Hematopoietic multipotent progenitor cell treated with erythropoietin and hydrocortisone succinate and interleukin-3 and kit ligand, for 8 days (in vitro differentiated cells): Measurements from ENCODE around the gene ADCY2.

ENCODE experiments used
- DNase-seq: peaks from one replicate; pipeline ENCODE4 v3.0.0-alpha.2; 2015

ADCY2 gene

DNA sequence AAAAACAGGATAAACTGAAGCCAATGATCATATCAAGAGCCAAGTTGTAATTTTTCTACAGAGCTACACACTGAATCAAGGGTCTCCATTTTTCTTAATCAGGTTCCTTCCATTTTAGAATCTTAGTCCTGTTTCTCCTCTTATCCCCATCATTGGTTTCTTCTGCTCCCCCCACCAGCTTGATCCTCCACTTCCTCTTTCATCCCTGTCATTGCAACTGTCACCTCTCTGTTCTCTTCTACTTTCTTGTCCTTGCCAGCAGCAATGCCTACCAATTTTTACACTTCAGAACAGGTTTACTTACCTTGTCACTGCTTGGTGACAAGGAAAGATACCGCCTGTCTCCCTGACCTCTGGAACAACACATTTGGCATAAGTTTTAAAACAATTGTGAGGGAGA is 357.7 kb downstream of the ADCY2 start:
- DNase-seq = no peak

GRCh38 chr5:7754490-7754889 is 358.6 kb downstream of the ADCY2 start:
- no peak for DNase-seq

- peak; percentile 48 for DNase-seq
Measured at GRCh38 chr5:7754997-7755596, 359.2 kb downstream of the ADCY2 start.

GRCh38 chr5:7755958-7756357 is 360.0 kb downstream of the ADCY2 start:
- no peak for DNase-seq

DNA sequence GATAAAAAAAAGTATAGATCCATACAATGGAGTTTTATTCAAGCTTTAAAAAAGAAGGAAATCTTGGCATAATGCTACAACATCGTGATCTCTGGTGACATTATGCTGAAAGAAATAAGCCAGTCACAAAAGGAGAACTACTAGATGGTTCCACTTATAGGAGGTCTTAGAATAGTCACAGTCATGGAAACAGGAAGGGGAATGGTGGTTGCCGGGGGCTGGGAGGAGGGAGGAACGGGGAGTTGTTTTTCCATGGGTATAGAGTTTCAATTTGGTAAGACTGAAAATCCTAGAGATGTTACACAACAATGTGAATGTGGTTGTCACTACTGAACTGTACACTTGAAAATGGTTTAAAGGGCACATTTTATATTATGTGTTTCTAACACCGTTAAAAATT is 360.5 kb downstream of the ADCY2 start:
- DNase-seq = no peak

GRCh38 chr5:7759257-7759871 is 363.4 kb downstream of the ADCY2 start:
- no peak for DNase-seq

DNA sequence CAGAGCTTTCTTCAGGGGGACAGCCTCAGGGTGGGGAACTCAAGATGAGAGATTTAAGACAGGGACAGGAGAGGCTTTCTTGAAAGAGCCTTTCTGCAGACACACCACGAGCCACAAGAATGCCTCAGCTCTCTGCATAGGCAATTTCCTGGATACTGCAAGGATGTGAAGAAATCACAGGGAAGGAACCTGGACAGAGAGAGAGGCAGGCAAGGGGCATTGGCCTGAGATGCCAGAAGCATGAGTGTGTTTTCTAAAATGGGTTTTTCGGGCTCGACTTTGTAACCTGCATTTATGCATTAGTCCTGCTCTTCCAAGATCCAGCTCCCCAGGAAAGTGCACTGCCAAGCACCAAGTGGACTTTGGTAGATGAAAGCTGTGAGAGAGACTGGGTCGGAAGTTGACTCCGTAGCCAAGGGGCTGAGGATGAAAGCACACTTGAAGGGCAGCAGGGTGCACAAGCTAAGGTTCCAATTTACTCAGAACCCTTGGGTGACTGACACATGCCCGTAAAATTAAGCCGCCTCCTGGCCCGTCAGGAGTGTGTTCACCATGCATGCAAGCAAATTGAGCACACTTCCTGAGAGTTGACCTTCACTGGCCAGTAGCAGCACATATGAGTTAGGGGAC is 364.1 kb downstream of the ADCY2 start:
- DNase-seq = no peak

GRCh38 chr5:7762267-7762666 is 366.3 kb downstream of the ADCY2 start:
- DNase-seq = no peak

DNA sequence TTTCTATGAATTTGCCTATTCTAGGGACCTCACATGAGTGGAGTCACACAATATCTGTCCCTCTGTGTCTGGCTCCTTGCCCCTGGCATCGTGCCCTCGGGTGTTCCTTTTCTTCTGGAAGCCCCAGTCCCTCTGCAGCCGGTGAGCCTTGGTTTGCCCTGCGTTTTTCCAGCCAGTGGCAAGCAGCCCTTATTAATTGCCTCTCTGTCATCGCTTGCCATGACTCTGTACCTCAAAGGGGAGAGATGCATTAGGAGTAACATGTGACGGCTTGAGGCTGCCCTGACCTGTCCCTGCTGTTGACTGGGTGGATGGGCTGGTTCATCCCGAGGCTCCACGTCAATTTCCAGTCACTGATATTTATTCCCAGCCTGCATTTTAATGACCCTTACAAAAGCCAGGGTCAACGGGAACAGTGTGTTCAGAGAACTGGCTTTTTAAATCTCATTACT is 367.7 kb downstream of the ADCY2 start:
- DNase-seq = no peak

- no peak for DNase-seq
Measured at GRCh38 chr5:7764452-7764851, 368.5 kb downstream of the ADCY2 start.

DNA sequence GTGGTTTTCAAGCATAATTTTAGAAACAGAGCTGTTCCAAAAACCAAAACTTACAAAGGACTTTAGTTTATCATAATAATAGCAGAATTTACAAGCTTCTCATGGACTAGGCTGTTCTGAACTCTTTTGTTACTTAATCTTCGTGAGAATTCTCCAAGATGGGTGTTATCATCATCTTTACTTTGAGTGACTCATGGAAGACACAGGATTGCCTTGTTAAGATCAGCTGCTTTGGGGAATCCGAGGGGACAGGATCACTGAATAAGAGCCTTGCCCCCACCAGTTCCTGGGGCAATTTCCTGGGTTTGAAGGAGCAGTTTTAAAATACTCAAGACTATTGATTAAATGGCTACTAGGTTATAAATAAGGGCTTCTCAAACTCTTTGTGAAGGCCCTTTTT is 374.5 kb downstream of the ADCY2 start:
- DNase-seq = no peak

GRCh38 chr5:7772141-7772540 is 376.2 kb downstream of the ADCY2 start:
- no peak for DNase-seq

GRCh38 chr5:7773178-7773577 is 377.2 kb downstream of the ADCY2 start:
- no peak for DNase-seq

DNA sequence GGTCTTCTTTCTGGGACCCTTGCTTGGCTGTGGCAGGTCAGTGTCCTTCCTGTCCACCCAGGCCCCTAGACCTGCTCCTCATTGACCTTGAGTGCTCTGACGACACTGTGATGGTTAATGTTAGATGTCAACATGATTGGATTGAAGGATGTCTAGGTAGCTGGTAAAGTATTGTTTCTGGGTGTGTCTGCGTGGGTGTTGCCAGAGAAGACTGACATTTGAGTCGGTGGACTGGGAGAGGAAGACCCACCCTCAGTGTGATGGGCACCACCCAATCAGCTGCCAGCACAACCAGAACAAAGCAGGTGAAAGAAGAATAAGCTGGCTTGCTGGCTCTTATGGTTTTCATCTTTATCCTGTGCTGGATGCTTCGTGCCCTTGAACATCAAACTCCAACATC is 380.5 kb downstream of the ADCY2 start:
- no peak for DNase-seq

- no peak for DNase-seq
Measured at GRCh38 chr5:7779019-7780005, 383.4 kb downstream of the ADCY2 start.

DNA sequence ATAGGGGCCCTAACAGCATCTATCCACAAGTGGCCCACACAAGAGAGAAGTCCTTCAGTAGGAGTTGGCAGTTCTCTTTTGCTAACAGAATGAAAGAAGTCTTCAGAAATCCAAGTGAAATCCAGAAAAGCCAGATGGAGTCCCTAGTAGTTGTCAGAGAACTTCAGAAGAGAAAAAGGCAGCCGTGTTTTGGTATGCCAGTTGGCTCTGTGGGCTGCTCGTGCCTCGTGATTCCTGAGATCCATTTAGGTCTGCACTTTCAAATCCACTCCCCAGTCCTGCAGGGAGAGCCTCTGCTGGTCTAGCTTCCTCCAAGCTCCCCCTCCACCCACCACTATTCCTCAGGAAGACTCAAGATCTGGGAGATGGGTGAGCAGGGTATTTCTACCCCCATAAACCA is 386.0 kb downstream of the ADCY2 start:
- DNase-seq = no peak

DNA sequence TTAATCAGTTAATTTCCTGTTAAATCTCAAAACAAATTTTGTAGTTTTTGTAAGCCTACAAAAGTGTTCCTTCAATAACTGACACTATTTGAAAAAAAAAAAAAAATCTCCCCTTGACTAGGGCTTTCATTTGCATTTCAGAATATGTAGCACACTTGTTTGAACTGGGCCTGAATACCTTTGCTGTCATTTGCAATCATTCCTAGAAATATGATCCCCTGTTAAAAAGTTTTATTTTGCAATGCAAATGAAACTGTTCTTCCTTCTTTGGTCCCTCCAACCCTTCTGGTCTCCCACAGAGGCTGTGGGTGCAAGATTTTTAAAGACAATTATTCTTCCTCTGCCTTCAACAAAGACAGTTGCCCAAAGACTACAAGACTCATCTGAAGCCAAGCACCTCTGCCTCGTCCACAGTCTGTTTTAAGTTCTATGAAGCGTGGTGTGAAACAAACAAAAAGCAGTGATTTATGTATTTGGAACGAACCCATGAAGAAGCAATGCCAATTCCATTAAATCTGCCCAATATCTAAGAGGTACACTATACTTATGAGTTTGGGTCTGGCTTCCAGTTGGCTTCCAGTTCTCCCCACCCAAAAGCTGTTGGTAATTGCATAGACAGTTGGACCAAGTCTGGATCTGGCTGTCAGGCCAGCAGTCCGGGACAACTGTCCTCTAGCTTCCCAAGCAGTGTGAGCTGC is 388.9 kb downstream of the ADCY2 start:
- no peak for DNase-seq

GRCh38 chr5:7787770-7788169 is 391.8 kb downstream of the ADCY2 start:
- DNase-seq = no peak

- DNase-seq = no peak
Measured at GRCh38 chr5:7789567-7789966, 393.6 kb downstream of the ADCY2 start.

DNA sequence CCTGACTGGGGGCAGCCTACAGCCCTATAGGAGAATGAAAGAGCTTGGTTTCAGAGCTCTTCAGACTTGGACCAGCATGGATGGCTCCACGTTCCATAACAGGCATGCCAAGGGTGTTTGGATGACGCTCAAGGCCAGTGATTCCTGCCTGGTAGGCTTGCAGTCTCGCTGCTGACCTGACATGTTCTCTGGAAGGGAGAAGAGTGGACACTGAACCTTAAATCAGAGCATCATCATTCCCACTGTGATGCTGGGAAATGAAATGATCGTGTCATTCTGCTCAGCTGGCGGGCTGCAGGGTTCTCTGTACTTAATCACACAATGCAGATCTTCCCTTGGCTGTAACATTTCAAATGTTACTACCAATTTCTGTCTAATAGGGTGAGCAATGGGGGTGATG is 398.0 kb downstream of the ADCY2 start:
- DNase-seq = no peak

GRCh38 chr5:7794311-7794710 is 398.4 kb downstream of the ADCY2 start:
- no peak for DNase-seq

DNA sequence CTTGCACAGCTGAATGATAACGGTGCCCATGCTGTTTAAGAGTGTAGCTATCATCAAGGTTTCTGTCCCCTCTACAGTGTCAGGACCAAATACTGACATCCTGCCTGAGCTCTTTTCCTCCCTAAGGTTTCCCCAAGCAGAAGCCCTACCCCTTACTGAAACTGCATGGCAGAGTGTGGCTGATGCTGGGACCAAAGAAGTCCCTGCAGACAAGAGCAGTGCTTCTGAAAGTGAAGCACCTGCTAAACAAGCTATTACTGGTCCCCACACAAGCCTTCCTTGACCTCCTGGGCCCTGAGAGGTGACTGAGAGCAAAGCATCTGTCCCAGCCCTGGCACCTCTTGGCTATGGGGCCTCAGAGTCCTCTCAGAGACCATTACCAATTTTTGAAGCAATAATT is 398.9 kb downstream of the ADCY2 start:
- no peak for DNase-seq

DNA sequence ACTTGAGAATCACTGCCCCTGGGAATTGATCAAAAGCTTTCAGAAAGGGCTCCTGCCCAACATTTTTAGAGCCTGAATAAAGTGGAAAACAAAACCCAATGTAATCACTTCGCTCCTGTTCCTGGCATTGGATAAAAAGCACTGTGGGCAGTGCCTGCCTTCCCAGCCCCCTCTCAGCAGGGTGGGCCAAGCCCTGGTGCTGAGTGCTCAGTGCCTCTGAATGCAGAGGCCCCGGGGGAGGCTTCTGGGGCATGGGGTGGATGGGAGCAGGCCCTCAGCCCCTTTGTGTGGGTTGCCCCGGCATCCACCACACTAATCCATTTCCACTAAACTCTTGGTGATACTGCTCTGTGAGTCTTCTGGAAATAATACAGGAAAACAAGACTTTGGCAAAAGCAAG is 399.4 kb downstream of the ADCY2 start:
- no peak for DNase-seq
